H1 (cell line): ENCODE results near the gene DPYSL4. TPM values are rescaled to one million over a fixed set of nuclear protein-coding genes. Genes with fewer than 3 reads are reported as not detected.

Experiments
- BACH1 ChIP-seq: IDR thresholded peaks from 2 replicates; pipeline ENCODE4 v1.6.1; 2012; ENCODE audit warnings: low read length, improper control_type of control experiment
- CHD1 ChIP-seq: IDR thresholded peaks from 2 replicates; pipeline ENCODE4 v1.6.1; 2012; ENCODE audit warnings: low read depth, low read length, improper control_type of control experiment
- HDAC6 ChIP-seq: IDR thresholded peaks from one replicate; pipeline ENCODE4 v1.7.1; 2012; ENCODE audit warnings: low read depth, mild to moderate bottlenecking, inconsistent platforms, low read length, moderate library complexity
- polyA plus RNA-seq, 7 experiments: library from polyadenylated mRNA; depleted of rRNA in 3 of 7; stranded (reverse) in 5 of 7; unstranded in 2 of 7; fragments of >200 nt in 5 of 7; fragments of 200-250 nt in 2 of 7; gene quantifications; 1 replicate in 5 of 7; 2 replicates in 1 of 7; 4 replicates in 1 of 7; pipeline versions ENCODE4 v1.2.1 to v1.2.3, GENCODE V29; 2011 to 2013; ENCODE audit warnings: missing spikeins in 2 of 7, mixed read lengths in 2 of 7
- total RNA-seq: library from RNA; stranded (reverse); fragmentation: NEBNext Ultra II Directional; extraction: Animal tissue kit (Norgen Biotek cat#: 25700); gene quantifications from 2 replicates; pipeline ENCODE4 v1.2.1, GENCODE V29; 2021

The DPYSL4 gene
- total and polyA plus RNA-seq, 2 of the 8 experiments (the other 6 are each of a cell fraction or from before 2014, with no cell fraction given) = 12.9 to 15.2 TPM

DNA sequence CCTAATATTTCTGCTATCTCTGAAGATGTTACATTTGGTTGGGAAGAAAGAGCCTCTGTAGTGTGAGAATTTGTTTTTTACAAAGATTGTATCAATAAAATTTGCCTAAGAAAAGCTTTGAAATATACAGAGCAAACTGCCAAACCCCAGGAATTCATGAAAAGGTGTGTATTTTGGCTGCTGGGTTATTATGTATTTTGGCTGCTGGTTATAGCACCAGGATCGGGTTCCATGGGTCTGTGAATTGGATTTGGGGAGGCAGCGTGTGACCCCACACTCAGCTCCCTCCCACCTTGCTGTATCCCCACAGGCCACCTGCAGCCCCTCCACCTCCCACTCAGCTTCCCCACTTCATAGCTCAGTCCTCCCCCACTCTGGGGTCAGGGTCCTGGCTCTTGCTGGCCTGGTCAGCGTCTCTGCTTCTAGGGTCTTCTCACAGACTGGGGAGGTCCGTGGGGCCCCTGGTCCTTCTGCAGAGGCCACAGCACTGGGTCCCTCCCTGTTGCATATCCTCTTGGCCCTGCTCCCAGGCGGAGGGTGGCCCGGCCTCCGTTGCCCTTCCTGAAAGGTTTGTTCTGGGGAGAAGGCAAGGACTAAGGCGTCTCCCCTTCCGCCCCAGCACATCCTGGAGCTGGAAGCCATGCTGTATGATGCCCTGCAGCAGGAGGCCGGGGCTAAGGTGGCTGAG, 24.0 kb upstream of the DPYSL4 start (continued):
- TF ChIP-seq CHD1 (no peak), HDAC6 (no peak), BACH1 (no peak)
- TF ChIP-seq, all 59 proteins: peak for 0
